Lung (tissue), 12 donors: Measurements from ENCODE around the gene PGA3. TPM values are rescaled to one million over a fixed set of nuclear protein-coding genes. Genes with fewer than 3 reads are reported as not detected.

ENCODE experiments used
- ATAC-seq: fragments of 200-7000 bp; cut with Tn5 transposase; one replicate; pipeline ENCODE4 v1.9.1; 2020; ENCODE audit warnings: moderate number of reproducible peaks; ENCODE audit not compliant: insufficient read depth, low FRiP score
- DNase-seq, 3 donors: peaks; one replicate each; pipeline ENCODE4 v3.0.0-alpha.2; 2013 to 2017
- H3K27ac ChIP-seq, 2 donors: one replicate each; pipeline ENCODE4 v1.5.1; 2013; ENCODE audit warnings: mild to moderate bottlenecking in 2 of 2, moderate library complexity in 2 of 2, control low read depth in 1 of 2, inconsistent platforms in 1 of 2, low read depth in 1 of 2, low read length in 1 of 2
- H3K27me3 ChIP-seq, 3 donors: one replicate each; pipeline ENCODE4 v1.5.1; 2013; ENCODE audit warnings: low read length in 2 of 3; ENCODE audit not compliant: control insufficient read depth in 3 of 3, insufficient read depth in 3 of 3
- H3K36me3 ChIP-seq, 4 donors: one replicate each; pipeline ENCODE4 v1.5.1; 2013; ENCODE audit warnings: low read length in 4 of 4, mild to moderate bottlenecking in 1 of 4, moderate library complexity in 1 of 4; ENCODE audit not compliant: control insufficient read depth in 4 of 4, insufficient read depth in 4 of 4
- H3K4me1 ChIP-seq, 5 donors: one replicate each; pipeline ENCODE4 v1.5.1; 2013; ENCODE audit warnings: low read length in 5 of 5, mild to moderate bottlenecking in 2 of 5, moderate library complexity in 1 of 5; ENCODE audit not compliant: control insufficient read depth in 5 of 5, insufficient read depth in 5 of 5
- H3K4me3 ChIP-seq: one replicate; pipeline ENCODE4 v1.5.1; 2013; ENCODE audit warnings: mild to moderate bottlenecking, control low read depth, moderate library complexity
- H3K9ac ChIP-seq, 2 donors: one replicate each; pipeline ENCODE4 v1.5.1; 2013; ENCODE audit warnings: low read length in 2 of 2, control low read depth in 1 of 2; ENCODE audit not compliant: insufficient read depth in 1 of 2
- H3K9me3 ChIP-seq, 4 donors: one replicate each; pipeline ENCODE4 v1.5.1; 2013; ENCODE audit warnings: low read length in 3 of 4, mild to moderate bottlenecking in 1 of 4, moderate library complexity in 1 of 4; ENCODE audit not compliant: control insufficient read depth in 4 of 4, insufficient read depth in 3 of 4
- WGBS, 2 donors: extraction: QIAGEN DNeasy Blood & Tissue Kit; methylation state at CpG; one replicate each; pipeline ENCODE4 v1.1.7; 2013; 5-methylcytosine and 5-hydroxymethylcytosine counted together
- polyA plus RNA-seq, 2 donors: library from polyadenylated mRNA; stranded (reverse); fragments of 200-250 nt; gene quantifications; one replicate each; pipeline ENCODE4 v1.2.1, GENCODE V29; 2013
- total RNA-seq, 2 donors: library from RNA; depleted of rRNA in 1 of 2; stranded (reverse); fragments of >200 nt in 1 of 2; gene quantifications; one replicate each; pipeline ENCODE4 v1.2.1, GENCODE V29; 2014 to 2021
- TF ChIP-seq, protein P1 (sequence below): IDR thresholded peaks from 2 replicates; pipeline ENCODE4 v1.5.1; 2012; ENCODE audit warnings: mild to moderate bottlenecking; ENCODE audit errors: control extremely low read depth, extremely low read depth
- donor health status: control.
- donor health status: control.
- donor health status: Bipolar disorder and iron deficiency.
- donor health status: healthy.
- donor health status: DM: yes; HTN: yes; CAD: no.

Gene PGA3
- total and polyA plus RNA-seq, 4 donors, result 0.20 to 0.50 TPM; not detected in 2

DNA sequence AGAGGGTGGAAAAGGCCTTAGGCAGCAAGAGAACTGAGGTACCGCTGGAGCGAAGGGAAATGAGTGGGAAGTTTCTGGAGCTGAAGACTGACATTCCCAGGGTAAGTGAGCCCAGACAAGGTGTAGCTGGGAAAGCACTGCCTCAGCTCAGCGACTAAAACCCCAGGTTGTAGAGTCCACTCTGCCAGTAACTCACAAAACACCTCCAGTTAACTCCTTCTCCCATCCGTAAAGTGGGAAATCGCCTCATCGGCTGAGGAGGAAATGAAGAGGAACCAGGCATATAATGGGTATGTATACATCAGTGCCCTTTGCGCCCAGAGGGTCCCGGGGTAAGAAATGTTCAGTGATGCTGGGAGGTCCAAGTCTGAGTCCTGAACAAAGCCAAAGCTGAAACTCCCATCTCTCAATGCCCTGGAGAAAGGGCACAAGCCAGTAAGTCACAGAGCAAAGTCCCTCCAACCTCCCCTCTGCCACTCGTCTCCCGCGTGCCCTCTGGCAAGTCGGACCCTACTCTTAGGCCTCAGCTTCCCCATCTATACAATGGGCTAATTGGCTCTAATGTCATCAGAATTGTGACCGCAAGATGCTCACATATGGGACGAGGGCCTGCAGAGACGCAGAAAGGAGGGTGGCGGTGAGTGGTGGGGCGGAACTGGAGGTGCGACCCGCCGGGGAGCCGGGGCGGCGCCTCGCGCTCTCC is 42.7 kb upstream of the PGA3 start:
- H3K27ac ChIP-seq, result peak overlapping the region; percentile 94 to 99
- H3K4me3 ChIP-seq, result peak overlapping the region; percentile 78
- no peak for ATAC-seq
- 14 to 16% methylated on average over 25 of the region's 25 CpGs for WGBS, 2 donors
- H3K4me1 ChIP-seq, result peaks cover 3 to 17% (median 4%) of the 10 kb centered on the region in 5 donors
- TF ChIP-seq, protein P1, sequence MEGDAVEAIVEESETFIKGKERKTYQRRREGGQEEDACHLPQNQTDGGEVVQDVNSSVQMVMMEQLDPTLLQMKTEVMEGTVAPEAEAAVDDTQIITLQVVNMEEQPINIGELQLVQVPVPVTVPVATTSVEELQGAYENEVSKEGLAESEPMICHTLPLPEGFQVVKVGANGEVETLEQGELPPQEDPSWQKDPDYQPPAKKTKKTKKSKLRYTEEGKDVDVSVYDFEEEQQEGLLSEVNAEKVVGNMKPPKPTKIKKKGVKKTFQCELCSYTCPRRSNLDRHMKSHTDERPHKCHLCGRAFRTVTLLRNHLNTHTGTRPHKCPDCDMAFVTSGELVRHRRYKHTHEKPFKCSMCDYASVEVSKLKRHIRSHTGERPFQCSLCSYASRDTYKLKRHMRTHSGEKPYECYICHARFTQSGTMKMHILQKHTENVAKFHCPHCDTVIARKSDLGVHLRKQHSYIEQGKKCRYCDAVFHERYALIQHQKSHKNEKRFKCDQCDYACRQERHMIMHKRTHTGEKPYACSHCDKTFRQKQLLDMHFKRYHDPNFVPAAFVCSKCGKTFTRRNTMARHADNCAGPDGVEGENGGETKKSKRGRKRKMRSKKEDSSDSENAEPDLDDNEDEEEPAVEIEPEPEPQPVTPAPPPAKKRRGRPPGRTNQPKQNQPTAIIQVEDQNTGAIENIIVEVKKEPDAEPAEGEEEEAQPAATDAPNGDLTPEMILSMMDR, result no peak
- peak overlapping the region; percentile 30 to 79 for H3K9ac ChIP-seq
- peaks cover 0 to 2% (median 0%) of the 10 kb centered on the region in 4 donors for H3K36me3 ChIP-seq
- H3K27me3 ChIP-seq, result no peaks in the 10 kb centered on the region
- no peaks in the 10 kb centered on the region for H3K9me3 ChIP-seq
- peak in 1 of 3 donors; percentile 21 for DNase-seq

DNA sequence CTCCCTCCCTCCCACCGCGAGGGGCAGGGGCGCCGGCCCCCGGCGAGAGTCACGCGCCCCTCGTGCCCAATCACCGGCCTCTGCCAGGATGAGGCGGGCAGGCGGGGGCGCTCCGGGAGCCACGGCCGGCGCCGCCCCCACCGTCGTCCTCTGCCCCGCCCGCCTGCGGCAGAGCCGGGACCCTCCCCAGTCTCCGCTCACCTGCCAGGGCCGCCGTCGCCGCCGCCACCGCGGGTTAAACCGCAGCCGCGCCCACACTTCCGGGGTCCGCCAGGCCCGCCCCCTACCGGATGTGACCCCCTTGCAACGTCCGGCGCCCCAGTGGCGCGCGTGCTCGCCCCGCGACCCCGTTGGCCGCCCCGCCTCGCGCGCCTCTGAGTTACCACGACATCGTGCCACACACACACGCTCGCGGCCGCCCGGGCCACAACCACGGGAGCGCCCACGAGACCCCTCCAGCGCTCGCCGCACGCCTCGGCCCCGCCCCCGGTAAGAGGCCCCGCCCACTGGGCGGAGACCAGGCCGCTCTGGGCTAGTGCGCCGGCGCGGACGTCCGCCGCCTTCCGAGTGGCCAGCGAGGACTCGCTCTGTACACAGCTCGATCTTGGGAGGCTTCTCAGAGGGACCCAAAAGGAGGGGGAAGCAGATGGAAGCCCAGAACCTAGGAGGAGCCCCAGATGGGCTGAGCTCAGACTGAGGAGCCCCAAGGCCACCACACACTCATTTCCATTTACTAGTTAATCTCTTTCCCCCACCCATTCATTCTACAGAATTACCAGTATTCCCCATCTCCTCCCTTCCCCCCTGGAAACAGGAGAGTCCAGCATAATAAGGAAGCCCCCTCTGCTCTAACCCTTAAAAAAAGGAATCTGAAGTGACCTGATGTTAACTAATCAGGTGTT is 41.9 kb upstream of the PGA3 start, which contains the start of gene VPS37C:
VPS37C (minus strand) TSS at position 237 of the 902 bp plus-strand sequence. CDS start 22,597 bp downstream, outside the sequence.
- H3K4me3 ChIP-seq, result peak within 1 kb of the TSS; percentile 78
- H3K4me1 ChIP-seq, result peaks cover 3 to 17% (median 4%) of the 10 kb centered on the region in 5 donors
- no peaks in the 10 kb centered on the region for H3K27me3 ChIP-seq
- peak; percentile 91 to 93 (median 91) for DNase-seq
- no peaks in the 10 kb centered on the region for H3K9me3 ChIP-seq
- H3K9ac ChIP-seq, result peak within 1 kb of the TSS; percentile 52 to 82
- WGBS, 2 donors, result 0% methylated on average over 63 to 85 of the region's 85 CpGs
- TF ChIP-seq, protein P1, result no peak
- peak within 1 kb of the TSS; percentile 94 to 99 for H3K27ac ChIP-seq
- peaks cover 0 to 2% (median 0%) of the 10 kb centered on the region in 4 donors for H3K36me3 ChIP-seq
- peak; percentile 96 for ATAC-seq

DNA sequence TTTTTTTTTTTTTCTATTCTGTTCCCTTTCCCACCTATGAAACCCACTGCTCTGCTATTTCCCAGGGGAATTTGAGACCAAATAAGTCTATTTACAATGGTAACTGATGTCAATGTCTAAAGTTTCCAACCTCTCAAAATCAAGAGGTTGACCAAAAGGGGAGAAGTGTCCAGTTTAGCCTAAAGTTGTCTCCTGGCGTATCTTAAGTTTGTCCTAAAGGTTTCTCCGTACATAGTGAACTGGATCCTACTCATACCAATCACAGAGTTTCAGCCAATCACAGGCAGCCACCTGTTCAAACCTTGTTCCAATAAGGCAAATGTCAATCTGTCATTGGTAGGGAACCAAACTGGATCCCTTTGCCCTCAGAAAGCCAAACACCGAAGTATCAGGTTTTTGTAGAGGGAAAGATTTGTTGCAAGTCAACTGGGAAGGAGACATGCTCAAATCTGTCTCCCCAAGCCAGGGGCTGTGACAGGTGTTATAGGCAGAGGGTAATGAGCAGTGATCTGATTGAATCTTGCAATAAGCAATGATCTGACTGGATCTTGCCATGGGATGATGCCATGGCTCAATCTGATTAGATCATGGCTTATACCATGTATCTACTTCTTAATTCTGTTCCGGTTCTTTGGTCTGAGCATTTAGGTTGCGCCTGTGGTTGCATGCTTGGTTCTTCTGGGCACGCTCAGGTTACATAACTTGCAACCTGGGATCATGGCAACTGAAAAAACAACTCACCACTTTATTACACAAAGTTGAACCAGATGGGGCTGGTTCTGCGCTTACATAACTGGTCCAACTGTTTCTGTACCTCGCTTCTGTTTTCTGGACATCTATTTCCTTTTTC is 41.0 kb upstream of the PGA3 start:
- H3K36me3 ChIP-seq, result no peaks in the 10 kb centered on the region
- peak overlapping the region; percentile 75 to 94 for H3K27ac ChIP-seq
- H3K4me3 ChIP-seq, result no peak overlapping the region
- peak overlapping the region; percentile 52 to 82 for H3K9ac ChIP-seq
- no peaks in the 10 kb centered on the region for H3K9me3 ChIP-seq
- DNase-seq (peak in 1 of 3 donors; percentile 45), ATAC-seq (no peak)
- TF ChIP-seq, protein P1, result no peak
- H3K4me1 ChIP-seq, result peaks cover 3 to 17% (median 4%) of the 10 kb centered on the region in 5 donors
- no peaks in the 10 kb centered on the region for H3K27me3 ChIP-seq
- 47 to 66% methylated on average over 8 of the region's 8 CpGs for WGBS, 2 donors
